ENCODE data around the gene FTSJ3. TPM values are rescaled to one million over a fixed set of nuclear protein-coding genes. Genes with fewer than 3 reads are reported as not detected.

Gene FTSJ3
- total and polyA plus RNA-seq, 2 donors (not counting 1 experiment from before 2014, with no cell fraction given), result 37.8 to 61.8 TPM

GRCh38 chr17:63774141-63774968 is 53.1 kb downstream of the FTSJ3 start, which contains the start of gene DDX42:
Gene DDX42 (plus strand): TSS chr17:63774170. CDS start chr17:63787050, 12,880 bp downstream.
- no peaks in the 10 kb centered on the region for H4K20me1 ChIP-seq (ENCODE audit: control insufficient read depth, extremely low read depth, insufficient read depth, low read length)
- H3K9me3 ChIP-seq (ENCODE audit: control insufficient read depth, insufficient read depth, low read depth, low read length), result no peaks in the 10 kb centered on the region

GRCh38 chr17:63773272-63774140 is 54.0 kb downstream of the FTSJ3 start, which contains the start of gene CCDC47:
Gene CCDC47 (minus strand): TSS chr17:63773597. CDS start chr17:63766175, 7,422 bp downstream.
- Histone ChIP-seq H3K4me2 (ENCODE audit: extremely low read depth, insufficient read depth, low read length) (peak within 1 kb of the TSS; percentile 99), H4K20me1 (ENCODE audit: control insufficient read depth, extremely low read depth, insufficient read depth, low read length) (no peaks in the 10 kb centered on the region), H3K9ac (ENCODE audit: insufficient read depth, low read length) (peak within 1 kb of the TSS; percentile 97), H3K4me3 (replicated peaks in 1 of 4; ENCODE audit: control extremely low read depth in 1 of 4, insufficient read depth in 1 of 4, low read depth in 3 of 4, low read length in 4 of 4) (peak within 1 kb of the TSS; percentile 89 to 100 (median 96)), H3K4me1 (ENCODE audit: control insufficient read depth, extremely low read depth, insufficient read depth, low read length) (no peaks in the 10 kb centered on the region), H3K9me3 (ENCODE audit: control insufficient read depth, insufficient read depth, low read depth, low read length) (no peaks in the 10 kb centered on the region), H3K36me3 (ENCODE audit: control insufficient read depth, insufficient read depth, low read length) (peaks cover 2% of the 10 kb centered on the region), H2AFZ (ENCODE audit: low read length) (peak within 1 kb of the TSS; percentile 88), H3K27ac (ENCODE audit: insufficient read depth, low read length) (peak within 1 kb of the TSS; percentile 100), H3K27me3 (ENCODE audit: control insufficient read depth, insufficient read depth, low read length) (no peaks in the 10 kb centered on the region), H3K79me2 (ENCODE audit: control insufficient read depth, insufficient read depth, low read length) (peaks cover 90% of the 10 kb centered on the region)
- DNase-seq (ENCODE audit: low read depth in 2 of 2), result peak; percentile 99
- no peak for TF ChIP-seq EZH2 (IDR thresholded peaks at IDR 0.05; ENCODE audit: low read length, missing control alignments)
- no peak for TF ChIP-seq CTCF (conservative IDR thresholded peaks at IDR 0.05 in 1 of 2, IDR thresholded peaks at IDR 0.05 in 1 of 2; ENCODE audit: low read depth in 1 of 2, low read length in 2 of 2)

More at GRCh38 chr17:63774141-63774968, 53.1 kb downstream of the FTSJ3 start, which contains the start of gene DDX42:
- H3K9ac ChIP-seq (ENCODE audit: insufficient read depth, low read length), result peak within 1 kb of the TSS; percentile 97
- H3K4me2 ChIP-seq (ENCODE audit: extremely low read depth, insufficient read depth, low read length), result peak within 1 kb of the TSS; percentile 99
- TF ChIP-seq CTCF (conservative IDR thresholded peaks at IDR 0.05 in 1 of 2, IDR thresholded peaks at IDR 0.05 in 1 of 2; ENCODE audit: low read depth in 1 of 2, low read length in 2 of 2) (peak; percentile 3 to 10), EZH2 (IDR thresholded peaks at IDR 0.05; ENCODE audit: low read length, missing control alignments) (no peak)
- peak; percentile 63 to 68 for DNase-seq (ENCODE audit: low read depth in 2 of 2)
- H2AFZ ChIP-seq (ENCODE audit: low read length), result peak within 1 kb of the TSS; percentile 88
- peaks cover 4% of the 10 kb centered on the region for H3K36me3 ChIP-seq (ENCODE audit: control insufficient read depth, insufficient read depth, low read length)
- peaks cover 90% of the 10 kb centered on the region for H3K79me2 ChIP-seq (ENCODE audit: control insufficient read depth, insufficient read depth, low read length)
- peak within 1 kb of the TSS; percentile 89 to 100 (median 96) for H3K4me3 ChIP-seq (replicated peaks in 1 of 4; ENCODE audit: control extremely low read depth in 1 of 4, insufficient read depth in 1 of 4, low read depth in 3 of 4, low read length in 4 of 4)
- H3K27ac ChIP-seq (ENCODE audit: insufficient read depth, low read length), result peak within 1 kb of the TSS; percentile 100
- H3K27me3 ChIP-seq (ENCODE audit: control insufficient read depth, insufficient read depth, low read length), result no peaks in the 10 kb centered on the region
- no peaks in the 10 kb centered on the region for H3K4me1 ChIP-seq (ENCODE audit: control insufficient read depth, extremely low read depth, insufficient read depth, low read length)
